B cell (primary cell): Measurements from ENCODE around the gene MEAF6.

Experiments
- CTCF ChIP-seq: fragments of 200-600 bp; IDR thresholded peaks from one replicate; pipeline ENCODE4 v1.8.0; 2022; ENCODE audit warnings: antibody characterized with exemption, mild to moderate bottlenecking
- EZH2 ChIP-seq: IDR thresholded peaks from 2 replicates; pipeline ENCODE4 v1.6.1; 2012; ENCODE audit warnings: borderline replicate concordance, low read depth, mild to moderate bottlenecking, moderate library complexity, low read length; ENCODE audit not compliant: insufficient read depth, poor library complexity, severe bottlenecking

DNA sequence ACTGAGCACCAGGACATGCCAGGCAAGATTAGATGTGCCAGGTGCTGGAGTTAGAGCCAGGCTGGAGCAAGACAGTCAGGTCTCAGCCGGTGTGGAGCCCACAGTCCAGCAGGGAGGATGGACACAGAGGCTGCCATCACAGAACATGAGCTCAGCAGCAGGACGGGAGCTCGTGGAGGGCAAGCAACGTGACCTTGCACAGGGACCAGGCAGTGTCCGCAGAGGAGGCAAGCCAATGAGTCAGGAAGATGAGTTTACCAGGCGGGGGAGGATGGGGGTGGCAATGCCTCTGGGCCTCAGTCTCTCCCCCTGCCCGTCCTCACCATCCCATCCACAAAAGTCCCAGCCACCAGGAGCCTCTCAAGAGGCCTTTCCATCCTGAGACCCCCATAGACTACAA, 60.9 kb downstream of the MEAF6 start:
- TF ChIP-seq CTCF: no peak
- no peak for TF ChIP-seq EZH2
